HepG2 (cell line): ENCODE measurements around the gene SAMD4B. TPM values are rescaled to one million over a fixed set of nuclear protein-coding genes. Genes with fewer than 3 reads are reported as not detected.
A peak's percentile ranks its signal among the peaks of the same experiment; 100 is the strongest.

ENCODE experiments used
- ASH2L ChIP-seq: fragments of 300-600, 200-600 bp; sonication (generic); IDR thresholded peaks from 2 replicates; pipeline ENCODE4 v1.7.0; 2017; ENCODE audit warnings: low read depth, mild to moderate bottlenecking, moderate library complexity, mixed read lengths, low read length; ENCODE audit not compliant: insufficient read length
- CC2D1A ChIP-seq: sonication (generic); formaldehyde crosslinking; IDR thresholded peaks from 2 replicates; pipeline ENCODE4 v1.8.1; 2023; ENCODE audit warnings: mild to moderate bottlenecking, missing genetic modification reagents
- CREB1 ChIP-seq, 2 experiments: fragments of 450-650 bp in 1 of 2; IDR thresholded peaks; 2 replicates each; pipeline ENCODE4 v1.6.1; 2016 to 2017; ENCODE audit warnings: control low read depth in 1 of 2, mild to moderate bottlenecking in 1 of 2, missing compliant biosample characterization in 1 of 2, missing genetic modification characterization in 1 of 2
- DNMT1 ChIP-seq: sonication (generic); formaldehyde crosslinking; IDR thresholded peaks from 2 replicates; pipeline ENCODE4 v1.5.1; 2020; ENCODE audit warnings: mild to moderate bottlenecking, missing genetic modification reagents
- ETV5 ChIP-seq: IDR thresholded peaks from 2 replicates; pipeline ENCODE4 v1.6.1; 2018; ENCODE audit warnings: missing biosample characterization, missing genetic modification reagents, inconsistent platforms, borderline replicate concordance
- HOXA3 ChIP-seq: sonication (generic); formaldehyde crosslinking; IDR thresholded peaks from 2 replicates; pipeline ENCODE4 v1.5.0; 2020; ENCODE audit warnings: missing genetic modification reagents
- MTA1 ChIP-seq: sonication (generic); formaldehyde crosslinking; IDR thresholded peaks from 2 replicates; pipeline ENCODE4 v1.4.0; 2020; ENCODE audit warnings: missing genetic modification reagents, mild to moderate bottlenecking, borderline replicate concordance
- PPARG ChIP-seq: conservative IDR thresholded peaks from 2 replicates; pipeline ENCODE4 v1.6.1; 2016; ENCODE audit warnings: missing biosample characterization, missing genetic modification reagents
- REPIN1 ChIP-seq: sonication (generic); formaldehyde crosslinking; IDR thresholded peaks from 2 replicates; pipeline ENCODE4 v1.8.0; 2022; ENCODE audit warnings: missing genetic modification reagents, low read depth, mild to moderate bottlenecking, borderline replicate concordance
- ZFP37 ChIP-seq: sonication (generic); formaldehyde crosslinking; IDR thresholded peaks from 2 replicates; pipeline ENCODE4 v1.4.0; 2020; ENCODE audit warnings: missing genetic modification reagents, borderline replicate concordance
- ZNF143 ChIP-seq: sonication (generic); formaldehyde crosslinking; IDR thresholded peaks from 2 replicates; pipeline ENCODE4 v1.4.0; 2020; ENCODE audit warnings: missing genetic modification reagents
- ZNF263 ChIP-seq: sonication (generic); formaldehyde crosslinking; IDR thresholded peaks from 2 replicates; pipeline ENCODE4 v1.4.0; 2020; ENCODE audit warnings: missing genetic modification reagents
- ZNF350 ChIP-seq: sonication (generic); formaldehyde crosslinking; IDR thresholded peaks from 2 replicates; pipeline ENCODE4 v1.4.0; 2020; ENCODE audit warnings: mild to moderate bottlenecking, low read depth, missing genetic modification reagents, borderline replicate concordance
- ZNF572 ChIP-seq: sonication (generic); formaldehyde crosslinking; IDR thresholded peaks from 2 replicates; pipeline ENCODE4 v1.5.1; 2020; ENCODE audit warnings: mild to moderate bottlenecking, missing genetic modification reagents
- ZNF589 ChIP-seq: sonication (generic); formaldehyde crosslinking; conservative IDR thresholded peaks from 2 replicates; pipeline ENCODE4 v1.8.0; 2022; ENCODE audit warnings: mild to moderate bottlenecking, moderate library complexity, missing genetic modification reagents
- polyA plus RNA-seq, 8 experiments: library from polyadenylated mRNA; depleted of rRNA in 3 of 8; stranded (reverse) in 7 of 8; unstranded in 1 of 8; fragments of >200 nt; fragmentation: Illumina TruSeq in 4 of 8; extraction: Trizol in 4 of 8; gene quantifications; 2 replicates each; pipeline versions ENCODE4 v1.2.1 to v1.2.3, GENCODE V29; 2011 to 2016; ENCODE audit warnings: low read depth in 4 of 8, missing spikeins in 1 of 8, mixed read lengths in 1 of 8; ENCODE audit not compliant: insufficient read depth in 1 of 8
- total RNA-seq, 5 experiments: library from RNA; depleted of rRNA; stranded (reverse); fragments of >200 nt; fragmentation: Illumina TruSeq; extraction: Trizol; gene quantifications; 2 replicates each; pipeline ENCODE4 v1.2.3, GENCODE V29; 2016; ENCODE audit warnings: low read depth in 1 of 5
- TF ChIP-seq, protein P1 (sequence below): sonication (generic); formaldehyde crosslinking; IDR thresholded peaks from 2 replicates; pipeline ENCODE4 v1.8.0; 2023; ENCODE audit warnings: mild to moderate bottlenecking, missing genetic modification reagents
- TF ChIP-seq, protein P2 (sequence below): sonication (generic); formaldehyde crosslinking; IDR thresholded peaks from 2 replicates; pipeline ENCODE4 v1.4.0; 2020; ENCODE audit warnings: missing genetic modification reagents
- TF ChIP-seq, protein P3 (sequence below): sonication (generic); formaldehyde crosslinking; IDR thresholded peaks from 2 replicates; pipeline ENCODE4 v1.5.1; 2020; ENCODE audit warnings: missing genetic modification reagents, mild to moderate bottlenecking, borderline replicate concordance
- TF ChIP-seq, protein P4 (sequence below): sonication (generic); formaldehyde crosslinking; IDR thresholded peaks from 2 replicates; pipeline ENCODE4 v1.4.0; 2020; ENCODE audit warnings: mild to moderate bottlenecking, missing genetic modification reagents
- TF ChIP-seq, protein P5 (sequence below): sonication (generic); formaldehyde crosslinking; IDR thresholded peaks from 2 replicates; pipeline ENCODE4 v1.9.0; 2021; ENCODE audit warnings: missing genetic modification reagents, mild to moderate bottlenecking, borderline replicate concordance

Gene SAMD4B
- total and polyA plus RNA-seq, 2 of the 13 experiments (the other 11 are each of a cell fraction or from before 2014, with no cell fraction given), result 26.0 to 31.8 TPM

DNA sequence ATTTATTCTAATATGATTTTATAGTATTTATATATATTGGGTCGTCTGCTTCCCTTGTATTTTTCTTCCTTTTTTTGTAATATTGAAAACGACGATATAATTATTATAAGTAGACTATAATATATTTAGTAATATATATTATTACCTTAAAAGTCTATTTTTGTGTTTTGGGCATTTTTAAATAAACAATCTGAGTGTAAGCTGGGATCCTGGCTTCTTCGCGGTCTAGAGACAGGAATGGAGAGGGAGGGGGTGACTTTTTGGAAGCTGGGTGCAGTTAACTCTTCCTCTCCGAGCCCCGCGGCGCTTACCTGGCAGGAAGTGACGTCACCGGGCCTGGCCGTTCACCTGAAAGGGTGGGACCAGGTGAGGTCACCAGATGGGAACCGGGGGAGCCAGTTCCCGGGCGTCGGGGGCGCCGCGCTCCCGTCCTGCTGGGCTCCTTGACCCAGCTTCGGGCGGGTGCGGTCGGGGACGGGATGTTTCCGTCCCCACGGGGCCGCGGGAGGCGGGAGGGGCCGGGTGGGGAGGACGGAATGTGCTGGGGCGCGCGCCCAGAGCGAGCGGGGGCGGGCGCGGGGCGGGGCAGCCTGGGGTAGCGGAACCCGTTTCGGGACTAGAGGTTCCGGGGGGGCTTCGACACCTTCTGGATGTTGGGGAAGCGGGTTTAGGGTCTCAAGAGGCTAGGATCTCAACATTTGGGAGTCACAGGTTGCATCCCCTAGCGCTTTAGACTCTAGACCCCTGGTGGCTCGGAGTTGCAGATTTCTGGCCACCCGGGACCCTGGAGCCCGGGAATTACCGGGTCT lies 67.2 kb downstream of the SAMD4B start (continued):
- TF ChIP-seq ZNF572 (CRISPR knock-in tag) (0 out of 2 replicates have a peak, but pooled peaks have one; percentile 48), HOXA3 (peak; percentile 44), ZNF350 (CRISPR knock-in tag) (0 out of 2 replicates have a peak, but pooled peaks have one; percentile 34), CREB1 (IDR thresholded peaks at IDR 0.05) (peak; percentile 98), CREB1 (CRISPR knock-in tag; IDR thresholded peaks at IDR 0.05) (peak; percentile 92), ASH2L (peak; percentile 29), DNMT1 (CRISPR knock-in tag) (no peak), ZNF589 (no peak), MTA1 (CRISPR knock-in tag) (no peak), PPARG (CRISPR knock-in tag) (no peak), ZFP37 (CRISPR knock-in tag) (no peak), REPIN1 (CRISPR knock-in tag) (0 out of 2 replicates have a peak, but pooled peaks have one; percentile 41), ETV5 (CRISPR knock-in tag) (peak; percentile 83), ZNF263 (CRISPR knock-in tag) (0 out of 2 replicates have a peak, but pooled peaks have one; percentile 10), CC2D1A (CRISPR knock-in tag) (no peak), ZNF143 (CRISPR knock-in tag) (no peak)
- TF ChIP-seq, protein P1, sequence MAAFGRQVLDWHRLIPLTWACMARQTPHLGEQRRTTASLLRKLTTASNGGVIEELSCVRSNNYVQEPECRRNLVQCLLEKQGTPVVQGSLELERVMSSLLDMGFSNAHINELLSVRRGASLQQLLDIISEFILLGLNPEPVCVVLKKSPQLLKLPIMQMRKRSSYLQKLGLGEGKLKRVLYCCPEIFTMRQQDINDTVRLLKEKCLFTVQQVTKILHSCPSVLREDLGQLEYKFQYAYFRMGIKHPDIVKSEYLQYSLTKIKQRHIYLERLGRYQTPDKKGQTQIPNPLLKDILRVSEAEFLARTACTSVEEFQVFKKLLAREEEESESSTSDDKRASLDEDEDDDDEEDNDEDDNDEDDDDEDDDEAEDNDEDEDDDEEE (CRISPR knock-in tag), result 0 out of 2 replicates have a peak, but pooled peaks have one; percentile 37
- TF ChIP-seq, protein P2, sequence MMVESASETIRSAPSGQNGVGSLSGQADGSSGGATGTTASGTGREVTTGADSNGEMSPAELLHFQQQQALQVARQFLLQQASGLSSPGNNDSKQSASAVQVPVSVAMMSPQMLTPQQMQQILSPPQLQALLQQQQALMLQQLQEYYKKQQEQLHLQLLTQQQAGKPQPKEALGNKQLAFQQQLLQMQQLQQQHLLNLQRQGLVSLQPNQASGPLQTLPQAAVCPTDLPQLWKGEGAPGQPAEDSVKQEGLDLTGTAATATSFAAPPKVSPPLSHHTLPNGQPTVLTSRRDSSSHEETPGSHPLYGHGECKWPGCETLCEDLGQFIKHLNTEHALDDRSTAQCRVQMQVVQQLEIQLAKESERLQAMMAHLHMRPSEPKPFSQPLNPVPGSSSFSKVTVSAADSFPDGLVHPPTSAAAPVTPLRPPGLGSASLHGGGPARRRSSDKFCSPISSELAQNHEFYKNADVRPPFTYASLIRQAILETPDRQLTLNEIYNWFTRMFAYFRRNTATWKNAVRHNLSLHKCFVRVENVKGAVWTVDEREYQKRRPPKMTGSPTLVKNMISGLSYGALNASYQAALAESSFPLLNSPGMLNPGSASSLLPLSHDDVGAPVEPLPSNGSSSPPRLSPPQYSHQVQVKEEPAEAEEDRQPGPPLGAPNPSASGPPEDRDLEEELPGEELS (CRISPR knock-in tag), result 0 out of 2 replicates have a peak, but pooled peaks have one; percentile 13
- TF ChIP-seq, protein P3, sequence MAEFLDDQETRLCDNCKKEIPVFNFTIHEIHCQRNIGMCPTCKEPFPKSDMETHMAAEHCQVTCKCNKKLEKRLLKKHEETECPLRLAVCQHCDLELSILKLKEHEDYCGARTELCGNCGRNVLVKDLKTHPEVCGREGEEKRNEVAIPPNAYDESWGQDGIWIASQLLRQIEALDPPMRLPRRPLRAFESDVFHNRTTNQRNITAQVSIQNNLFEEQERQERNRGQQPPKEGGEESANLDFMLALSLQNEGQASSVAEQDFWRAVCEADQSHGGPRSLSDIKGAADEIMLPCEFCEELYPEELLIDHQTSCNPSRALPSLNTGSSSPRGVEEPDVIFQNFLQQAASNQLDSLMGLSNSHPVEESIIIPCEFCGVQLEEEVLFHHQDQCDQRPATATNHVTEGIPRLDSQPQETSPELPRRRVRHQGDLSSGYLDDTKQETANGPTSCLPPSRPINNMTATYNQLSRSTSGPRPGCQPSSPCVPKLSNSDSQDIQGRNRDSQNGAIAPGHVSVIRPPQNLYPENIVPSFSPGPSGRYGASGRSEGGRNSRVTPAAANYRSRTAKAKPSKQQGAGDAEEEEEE, result no peak
- TF ChIP-seq, protein P4, sequence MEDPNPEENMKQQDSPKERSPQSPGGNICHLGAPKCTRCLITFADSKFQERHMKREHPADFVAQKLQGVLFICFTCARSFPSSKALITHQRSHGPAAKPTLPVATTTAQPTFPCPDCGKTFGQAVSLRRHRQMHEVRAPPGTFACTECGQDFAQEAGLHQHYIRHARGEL (CRISPR knock-in tag), result no peak
- TF ChIP-seq, protein P5, sequence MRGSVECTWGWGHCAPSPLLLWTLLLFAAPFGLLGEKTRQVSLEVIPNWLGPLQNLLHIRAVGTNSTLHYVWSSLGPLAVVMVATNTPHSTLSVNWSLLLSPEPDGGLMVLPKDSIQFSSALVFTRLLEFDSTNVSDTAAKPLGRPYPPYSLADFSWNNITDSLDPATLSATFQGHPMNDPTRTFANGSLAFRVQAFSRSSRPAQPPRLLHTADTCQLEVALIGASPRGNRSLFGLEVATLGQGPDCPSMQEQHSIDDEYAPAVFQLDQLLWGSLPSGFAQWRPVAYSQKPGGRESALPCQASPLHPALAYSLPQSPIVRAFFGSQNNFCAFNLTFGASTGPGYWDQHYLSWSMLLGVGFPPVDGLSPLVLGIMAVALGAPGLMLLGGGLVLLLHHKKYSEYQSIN (CRISPR knock-in tag), result no peak
